ENCODE data around the gene MRTFA. TPM values are rescaled to one million over a fixed set of nuclear protein-coding genes. Genes with fewer than 3 reads are reported as not detected.
A peak's percentile ranks its signal among the peaks of the same experiment; 100 is the strongest.
"Not testable (repeated sequence)": the region's sequence is repeated elsewhere in the genome, so short reads cannot be mapped to it uniquely, and the experiment has no call there.

MRTFA gene
- total and polyA plus RNA-seq, 9 of the 15 experiments (the other 6 are each of a cell fraction or from before 2014, with no cell fraction given) = 0.84 to 21.1 (median 3.7) TPM

GRCh38 chr22:40676166-40676565, 39.6 kb upstream of the MRTFA start:
- H3K27ac ChIP-seq (ENCODE audit: extremely low read depth, low read depth, low read length); H4K20me1 ChIP-seq (replicated peaks; ENCODE audit: control insufficient read depth, insufficient read depth, low read length); H2AFZ ChIP-seq (ENCODE audit: low read depth, low read length); DNase-seq (ENCODE audit: extremely low read depth in 1 of 4, low spot score in 3 of 4); H3K79me2 ChIP-seq (ENCODE audit: control insufficient read depth, insufficient read depth, low read length); H3K4me2 ChIP-seq (ENCODE audit: insufficient read depth, low read length); FAIRE-seq; H3K4me1 ChIP-seq (replicated peaks in 1 of 2; ENCODE audit: control insufficient read depth in 2 of 2, insufficient read depth in 2 of 2, low read length in 2 of 2); H3K9me3 ChIP-seq (replicated peaks; ENCODE audit: control insufficient read depth, insufficient read depth, low read depth, low read length); ATAC-seq; H3K9me1 ChIP-seq (ENCODE audit: control insufficient read depth, insufficient read depth, low read length); H3K9ac ChIP-seq (ENCODE audit: insufficient read depth in 1 of 2, low read depth in 2 of 2, low read length in 2 of 2); H3K4me3 ChIP-seq; in situ Hi-C loops (cut with MboI); H3K36me3 ChIP-seq (ENCODE audit: control insufficient read depth, insufficient read depth, low read length); BruUV-seq (replicated peaks); intact Hi-C loops (cut with micrococcal nuclease): not testable (repeated sequence)
- CTCF ChIA-PET (ENCODE audit: low intra/inter-chr PET ratio) = interaction anchor here (0.7 kb wide), 1 partner anchor 89 kb away, joined by 3 read pairs; no protein-coding TSS in a partner anchor
- POLR2A ChIA-PET = interaction anchor here (1.0 kb wide), 1 partner anchor 19 kb away, joined by 3 read pairs; no protein-coding TSS in a partner anchor
- peaks cover 6 to 26% of the 10 kb centered on the region in 2 experiments; a peak in 4 of 5 replicates for H3K27me3 ChIP-seq (ENCODE audit: control insufficient read depth in 2 of 2, insufficient read depth in 2 of 2, low read length in 2 of 2)
- peak; percentile 29; the same call in 1 of the 2 replicates for TF ChIP-seq SPI1 (IDR thresholded peaks at IDR 0.05; ENCODE audit: borderline replicate concordance, low read depth, low read length)
- WGBS (ENCODE audit: insufficient coverage, low coverage, missing lambda C conversion rate) = 20% methylated on average over 4 of the region's 4 CpGs

GRCh38 chr22:40674274-40674673, 37.8 kb upstream of the MRTFA start:
- Histone ChIP-seq H3K4me1 (replicated peaks in 1 of 2; ENCODE audit: control insufficient read depth in 2 of 2, insufficient read depth in 2 of 2, low read length in 2 of 2) (peaks cover 2 to 12% of the 10 kb centered on the region in 2 experiments; a peak in 4 of 5 replicates), H3K9me3 (replicated peaks; ENCODE audit: control insufficient read depth, insufficient read depth, low read depth, low read length) (no peaks in the 10 kb centered on the region; the same call in 1 of the 2 replicates), H3K36me3 (ENCODE audit: control insufficient read depth, insufficient read depth, low read length) (no peaks in the 10 kb centered on the region), H2AFZ (ENCODE audit: low read depth, low read length) (no peak overlapping the region), H4K20me1 (replicated peaks; ENCODE audit: control insufficient read depth, insufficient read depth, low read length) (no peaks in the 10 kb centered on the region), H3K4me2 (ENCODE audit: insufficient read depth, low read length) (no peak overlapping the region), H3K9me1 (ENCODE audit: control insufficient read depth, insufficient read depth, low read length) (no peaks in the 10 kb centered on the region), H3K27ac (ENCODE audit: extremely low read depth, low read depth, low read length) (no peak overlapping the region), H3K27me3 (ENCODE audit: control insufficient read depth in 2 of 2, insufficient read depth in 2 of 2, low read length in 2 of 2) (peaks cover 1 to 8% of the 10 kb centered on the region in 2 experiments; a peak in 4 of 5 replicates), H3K9ac (ENCODE audit: insufficient read depth in 1 of 2, low read depth in 2 of 2, low read length in 2 of 2) (no peak overlapping the region), H3K4me3 (no peak overlapping the region), H3K79me2 (ENCODE audit: control insufficient read depth, insufficient read depth, low read length) (no peaks in the 10 kb centered on the region)
- intact Hi-C loops (cut with micrococcal nuclease) = no loop called here
- ChIA-PET CTCF (ENCODE audit: low intra/inter-chr PET ratio) (no interaction called here), POLR2A (no interaction called here)
- no peak for FAIRE-seq
- ATAC-seq = no peak
- BruUV-seq (replicated peaks) = no TSS peak
- in situ Hi-C loops (cut with MboI) = no loop called here
- TF ChIP-seq TAF1 (IDR thresholded peaks at IDR 0.05; ENCODE audit: control insufficient read depth, extremely low read depth, insufficient read depth, low read length, severe bottlenecking) = no peak
- no peak for DNase-seq (ENCODE audit: extremely low read depth in 1 of 4, low spot score in 3 of 4)
- 19% methylated on average over 4 of the region's 4 CpGs for WGBS (ENCODE audit: insufficient coverage, low coverage, missing lambda C conversion rate)
